ENCODE data around the gene PLEKHH3.
A peak's percentile ranks its signal among the peaks of the same experiment; 100 is the strongest.

PLEKHH3 gene

GRCh38 chr17:42618442-42619150, 58.2 kb downstream of the PLEKHH3 start:
- Histone ChIP-seq H3K27ac (ENCODE audit: low read length) (no peak overlapping the region), H3K4me3 (ENCODE audit: low read depth in 1 of 2, low read length in 2 of 2) (peak overlapping the region; percentile 2 to 35), H3K9me3 (ENCODE audit: control insufficient read depth in 1 of 2, low read length in 2 of 2) (no peaks in the 10 kb centered on the region)

GRCh38 chr17:42617956-42618431, 58.8 kb downstream of the PLEKHH3 start:
- H3K27me3 ChIP-seq (ENCODE audit: low read depth, low read length): no peaks in the 10 kb centered on the region
- H3K36me3 ChIP-seq (ENCODE audit: control insufficient read depth in 1 of 2, insufficient read depth in 2 of 2, low read length in 2 of 2): peaks cover 15 to 29% of the 10 kb centered on the region in 2 donors
- no peaks in the 10 kb centered on the region for H3K9me3 ChIP-seq (ENCODE audit: control insufficient read depth in 1 of 2, low read length in 2 of 2)
- H3K4me1 ChIP-seq (ENCODE audit: control insufficient read depth in 1 of 2, insufficient read depth in 2 of 2, low read length in 2 of 2): peaks cover 0 to 9% of the 10 kb centered on the region in 2 donors
- H3K27ac ChIP-seq (ENCODE audit: low read length): no peak overlapping the region
- peak overlapping the region in 1 of 2 donors; percentile 35 for H3K4me3 ChIP-seq (ENCODE audit: low read depth in 1 of 2, low read length in 2 of 2)

More at GRCh38 chr17:42618442-42619150, 58.2 kb downstream of the PLEKHH3 start:
- H3K36me3 ChIP-seq (ENCODE audit: control insufficient read depth in 1 of 2, insufficient read depth in 2 of 2, low read length in 2 of 2): peaks cover 15 to 25% of the 10 kb centered on the region in 2 donors
- no peaks in the 10 kb centered on the region for H3K27me3 ChIP-seq (ENCODE audit: low read depth, low read length)
- peaks cover 0 to 9% of the 10 kb centered on the region in 2 donors for H3K4me1 ChIP-seq (ENCODE audit: control insufficient read depth in 1 of 2, insufficient read depth in 2 of 2, low read length in 2 of 2)

Data from muscle layer of duodenum (tissue), 2 donors.